C1 segment of cervical spinal cord (tissue), 14 donors: ENCODE data around the gene SCGB1A1.
"Not testable (repeated sequence)": the region's sequence is repeated elsewhere in the genome, so short reads cannot be mapped to it uniquely, and the experiment has no call there.

ENCODE experiments used
- DNase-seq, 14 donors: peaks; one replicate each; lab custom pipeline; 2025; lab: John Stamatoyannopoulos, UW

SCGB1A1 gene

GRCh38 chr11:62449451-62449851 is 30.6 kb downstream of the SCGB1A1 start:
- no peak for DNase-seq

GRCh38 chr11:62449912-62450311 is 31.1 kb downstream of the SCGB1A1 start:
- DNase-seq = not testable (repeated sequence)

- no peak for DNase-seq
Measured at GRCh38 chr11:62450543-62451240, 31.9 kb downstream of the SCGB1A1 start.

GRCh38 chr11:62451241-62451621 is 32.4 kb downstream of the SCGB1A1 start:
- DNase-seq = no peak

GRCh38 chr11:62452261-62452660 is 33.4 kb downstream of the SCGB1A1 start:
- no peak for DNase-seq

GRCh38 chr11:62452839-62453468 is 34.1 kb downstream of the SCGB1A1 start:
- DNase-seq = no peak

- no peak for DNase-seq
Measured at GRCh38 chr11:62456630-62457029, 37.8 kb downstream of the SCGB1A1 start.

- DNase-seq = no peak
Measured at GRCh38 chr11:62457478-62457877, 38.6 kb downstream of the SCGB1A1 start.

GRCh38 chr11:62458212-62459002 is 39.6 kb downstream of the SCGB1A1 start:
- no peak for DNase-seq

- DNase-seq = no peak
Measured at GRCh38 chr11:62459080-62459479, 40.2 kb downstream of the SCGB1A1 start.

GRCh38 chr11:62461740-62462507 is 43.1 kb downstream of the SCGB1A1 start:
- no peak for DNase-seq

- DNase-seq = no peak
Measured at GRCh38 chr11:62462508-62462892, 43.7 kb downstream of the SCGB1A1 start.

GRCh38 chr11:62463121-62463542 is 44.3 kb downstream of the SCGB1A1 start:
- DNase-seq = peak in 1 of 14 donors; percentile 30

- DNase-seq = no peak
Measured at GRCh38 chr11:62464655-62465054, 45.8 kb downstream of the SCGB1A1 start.

- no peak for DNase-seq
Measured at GRCh38 chr11:62466444-62466843, 47.6 kb downstream of the SCGB1A1 start.

- DNase-seq = no peak
Measured at GRCh38 chr11:62468577-62468976, 49.7 kb downstream of the SCGB1A1 start.

- no peak for DNase-seq
Measured at GRCh38 chr11:62471603-62472002, 52.8 kb downstream of the SCGB1A1 start.

- DNase-seq = no peak
Measured at GRCh38 chr11:62472063-62472884, 53.4 kb downstream of the SCGB1A1 start.
